Superior temporal gyrus (tissue), 1 donor: ENCODE data around the gene TOMM20L.

Experiments
- DNase-seq: peaks from one replicate; pipeline ENCODE4 v3.0.0-alpha.2; 2016; ENCODE audit errors: extremely low spot score

Gene TOMM20L

GRCh38 chr14:58427281-58428117 lies 31.8 kb downstream of the TOMM20L start, which contains the start of the genes KIAA0586 and TIMM9:
Gene KIAA0586, plus strand, starts transcription at chr14:58427719. Its CDS starts 546 bp downstream, at chr14:58428265.
Gene TIMM9, minus strand, starts transcription at chr14:58427531. Its CDS starts 15,586 bp downstream, at chr14:58411945.
- peak; percentile 99 for DNase-seq

GRCh38 chr14:58428118-58428683 lies 32.5 kb downstream of the TOMM20L start:
- peak; percentile 66 for DNase-seq

- no peak for DNase-seq
Observed at GRCh38 chr14:58430156-58430555, 34.4 kb downstream of the TOMM20L start.

- DNase-seq = no peak
Observed at GRCh38 chr14:58439476-58439875, 43.7 kb downstream of the TOMM20L start.

- no peak for DNase-seq
Observed at GRCh38 chr14:58444627-58445026, 48.9 kb downstream of the TOMM20L start.

- no peak for DNase-seq
Observed at GRCh38 chr14:58455593-58456265, 60.0 kb downstream of the TOMM20L start.
